WTC11 (cell line): ENCODE measurements around the gene ITPRID2. TPM values are rescaled to one million over a fixed set of nuclear protein-coding genes. Genes with fewer than 3 reads are reported as not detected.

Experiments
- ATAC-seq: fragments of 200-7000 bp; cut with Tn5 transposase; 2 replicates; pipeline ENCODE4 v1.10.0; 2021; ENCODE audit warnings: mild to moderate bottlenecking, moderate library complexity
- CTCF ChIA-PET: fragments of 300-600 bp; sonication (Branson Sonifier 250); formaldehyde crosslinking; loops from one replicate; lab custom pipeline; 2021; ENCODE audit warnings: antibody characterized with exemption; lab: Charles Lee
- POLR2A ChIA-PET: fragments of 350-600 bp; sonication (Branson Sonifier 250); formaldehyde crosslinking; loops from one replicate; lab custom pipeline; 2021; ENCODE audit warnings: antibody characterized with exemption; lab: Charles Lee
- DNase-seq: peaks from one replicate; pipeline ENCODE4 v3.0.0; 2021; ENCODE audit warnings: low spot score
- H3K27ac Mint-ChIP-seq: 2 replicates; pipeline ENCODE4 v1.8.0; 2021; ENCODE audit warnings: mixed read lengths
- H3K27me3 Mint-ChIP-seq: 2 replicates; pipeline ENCODE4 v1.8.0; 2021; ENCODE audit warnings: low read depth, mild to moderate bottlenecking, moderate library complexity, mixed read lengths
- H3K36me3 Mint-ChIP-seq: 2 replicates; pipeline ENCODE4 v1.8.0; 2021; ENCODE audit warnings: mixed read lengths
- H3K4me1 Mint-ChIP-seq: 2 replicates; pipeline ENCODE4 v1.8.0; 2022; ENCODE audit warnings: mixed read lengths
- H3K4me3 Mint-ChIP-seq: 2 replicates; pipeline ENCODE4 v1.8.0; 2021; ENCODE audit warnings: mild to moderate bottlenecking, moderate library complexity, mixed read lengths
- H3K9me3 Mint-ChIP-seq: 2 replicates; pipeline ENCODE4 v1.8.0; 2021; ENCODE audit warnings: mixed read lengths
- CBFB ChIP-seq: sonication (generic); formaldehyde crosslinking; IDR thresholded peaks from 2 replicates; pipeline ENCODE4 v1.8.1; 2022; ENCODE audit warnings: mild to moderate bottlenecking, low read depth, missing genetic modification reagents
- CREB1 ChIP-seq: sonication (generic); formaldehyde crosslinking; IDR thresholded peaks from 2 replicates; pipeline ENCODE4 v1.8.0; 2023; ENCODE audit warnings: mild to moderate bottlenecking, missing genetic modification reagents
- ESRRA ChIP-seq: sonication (generic); formaldehyde crosslinking; IDR thresholded peaks from 2 replicates; pipeline ENCODE4 v1.8.1; 2022; ENCODE audit warnings: mild to moderate bottlenecking, missing genetic modification reagents, borderline replicate concordance
- ETV6 ChIP-seq: sonication (generic); formaldehyde crosslinking; IDR thresholded peaks from 2 replicates; pipeline ENCODE4 v1.8.1; 2022; ENCODE audit warnings: mild to moderate bottlenecking, missing genetic modification reagents
- GABPB1 ChIP-seq: sonication (generic); formaldehyde crosslinking; IDR thresholded peaks from 2 replicates; pipeline ENCODE4 v1.8.1; 2023; ENCODE audit warnings: mild to moderate bottlenecking, missing genetic modification reagents
- GTF2I ChIP-seq: fragments of 250-450 bp; sonication (Bioruptor Pico); conservative IDR thresholded peaks from 2 replicates; pipeline ENCODE4 v1.4.0; 2021; ENCODE audit warnings: mild to moderate bottlenecking
- NFATC4 ChIP-seq: fragments of 250-450 bp; sonication (Bioruptor Pico); IDR thresholded peaks from 2 replicates; pipeline ENCODE4 v1.9.0; 2021; ENCODE audit warnings: mild to moderate bottlenecking
- NR1H2 ChIP-seq: sonication (generic); formaldehyde crosslinking; IDR thresholded peaks from 2 replicates; pipeline ENCODE4 v1.9.0; 2021; ENCODE audit warnings: mild to moderate bottlenecking, moderate library complexity, missing genetic modification reagents
- PRRX2 ChIP-seq: fragments of 250-450 bp; sonication (Bioruptor Pico); IDR thresholded peaks from 2 replicates; pipeline ENCODE4 v1.8.0; 2021; ENCODE audit warnings: mild to moderate bottlenecking
- RELA ChIP-seq: sonication (generic); formaldehyde crosslinking; IDR thresholded peaks from 2 replicates; pipeline ENCODE4 v1.8.1; 2022; ENCODE audit warnings: missing genetic modification reagents, mild to moderate bottlenecking, borderline replicate concordance
- RORB ChIP-seq: fragments of 250-450 bp; sonication (Bioruptor Pico); IDR thresholded peaks from 2 replicates; pipeline ENCODE4 v1.9.0; 2021; ENCODE audit warnings: mild to moderate bottlenecking
- TP53 ChIP-seq: sonication (generic); formaldehyde crosslinking; IDR thresholded peaks from 2 replicates; pipeline ENCODE4 v1.8.1; 2023; ENCODE audit warnings: mild to moderate bottlenecking, missing genetic modification reagents
- ZNF263 ChIP-seq: sonication (generic); formaldehyde crosslinking; IDR thresholded peaks from 2 replicates; pipeline ENCODE4 v1.8.1; 2022; ENCODE audit warnings: low read depth, mild to moderate bottlenecking, moderate library complexity, missing genetic modification reagents
- ZNF671 ChIP-seq: fragments of 250-450 bp; sonication (Bioruptor Pico); IDR thresholded peaks from 2 replicates; pipeline ENCODE4 v1.8.0; 2021; ENCODE audit warnings: mild to moderate bottlenecking
- total RNA-seq: library from RNA; stranded (reverse); gene quantifications from 3 replicates; pipeline ENCODE4 v1.2.3, GENCODE V29; 2021
- TF ChIP-seq, protein P1 (sequence below): fragments of 250-450 bp; sonication (Bioruptor Pico); IDR thresholded peaks from 2 replicates; pipeline ENCODE4 v1.8.0; 2021; ENCODE audit warnings: mild to moderate bottlenecking
- TF ChIP-seq, protein P2 (sequence below): sonication (generic); formaldehyde crosslinking; IDR thresholded peaks from 2 replicates; pipeline ENCODE4 v1.8.1; 2022; ENCODE audit warnings: low read depth, mild to moderate bottlenecking, moderate library complexity, missing genetic modification reagents, borderline replicate concordance
- TF ChIP-seq, protein P3 (sequence below): sonication (generic); formaldehyde crosslinking; IDR thresholded peaks from 2 replicates; pipeline ENCODE4 v1.8.0; 2022; ENCODE audit warnings: mild to moderate bottlenecking, missing genetic modification reagents
- TF ChIP-seq, protein P4 (sequence below): sonication (generic); formaldehyde crosslinking; IDR thresholded peaks from 2 replicates; pipeline ENCODE4 v1.8.1; 2023; ENCODE audit warnings: mild to moderate bottlenecking, moderate library complexity, missing genetic modification reagents
- TF ChIP-seq, protein P5 (sequence below): sonication (generic); formaldehyde crosslinking; IDR thresholded peaks from 2 replicates; pipeline ENCODE4 v1.8.0; 2022; ENCODE audit warnings: mild to moderate bottlenecking, missing genetic modification reagents
- TF ChIP-seq, protein P6 (sequence below): sonication (generic); formaldehyde crosslinking; IDR thresholded peaks from 2 replicates; pipeline ENCODE4 v1.8.1; 2023; ENCODE audit warnings: mild to moderate bottlenecking, missing genetic modification reagents
- TF ChIP-seq, protein P7 (sequence below): fragments of 250-450 bp; sonication (Bioruptor Pico); IDR thresholded peaks from 2 replicates; pipeline ENCODE4 v2.1.2; 2022; ENCODE audit warnings: mild to moderate bottlenecking, moderate library complexity
- TF ChIP-seq, protein P8 (sequence below): sonication (generic); formaldehyde crosslinking; IDR thresholded peaks from 2 replicates; pipeline ENCODE4 v1.8.0; 2022; ENCODE audit warnings: missing genetic modification reagents

Gene ITPRID2
- total RNA-seq, 1 experiment from 2014 or later, result 19.4 TPM

DNA sequence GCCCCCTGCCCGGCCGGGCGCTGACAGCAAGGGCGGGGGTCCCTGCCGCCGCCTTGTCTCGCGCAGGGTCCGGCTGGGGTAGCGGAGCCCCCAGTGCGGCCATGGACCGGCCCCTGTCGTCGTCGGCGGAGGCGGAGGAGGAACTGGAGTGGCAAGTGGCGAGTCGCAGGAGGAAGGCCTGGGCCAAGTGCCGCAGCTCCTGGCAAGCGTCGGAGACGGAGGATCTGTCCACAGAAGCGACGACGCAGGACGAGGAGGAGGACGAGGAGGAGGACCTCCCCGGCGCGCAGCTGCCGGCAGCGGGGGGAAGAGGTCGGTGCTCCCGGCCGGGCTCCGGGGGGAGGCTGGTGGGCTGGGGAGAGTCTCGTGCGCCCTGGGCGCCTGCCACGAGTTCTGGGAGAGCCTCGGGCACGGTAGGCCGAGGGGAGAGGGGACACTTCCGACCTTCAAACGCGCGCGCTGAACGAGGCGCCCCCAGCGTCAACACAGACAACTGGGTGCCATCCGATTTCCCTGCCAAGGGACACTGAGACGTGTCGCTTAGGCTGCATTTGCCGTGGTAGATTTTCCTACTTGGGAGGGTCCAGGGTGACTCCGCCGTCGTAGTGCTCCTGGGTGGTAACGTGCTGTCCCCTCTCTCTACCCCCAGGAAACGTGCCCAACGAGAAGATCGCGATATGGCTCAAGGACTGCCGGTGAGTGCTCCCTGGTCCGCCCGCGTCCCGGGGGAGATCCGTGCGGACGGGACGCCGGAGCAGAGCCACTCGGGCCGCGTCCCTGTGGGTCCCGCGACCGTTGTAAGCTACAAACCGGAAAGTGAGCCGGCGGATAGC lies 652 bp downstream of the ITPRID2 start (continued):
- TF ChIP-seq TP53 (CRISPR knock-in tag) (no peak; the same call in 1 of the 2 replicates), NFATC4 (CRISPR knock-in tag) (no peak), ESRRA (CRISPR knock-in tag) (no peak)

DNA sequence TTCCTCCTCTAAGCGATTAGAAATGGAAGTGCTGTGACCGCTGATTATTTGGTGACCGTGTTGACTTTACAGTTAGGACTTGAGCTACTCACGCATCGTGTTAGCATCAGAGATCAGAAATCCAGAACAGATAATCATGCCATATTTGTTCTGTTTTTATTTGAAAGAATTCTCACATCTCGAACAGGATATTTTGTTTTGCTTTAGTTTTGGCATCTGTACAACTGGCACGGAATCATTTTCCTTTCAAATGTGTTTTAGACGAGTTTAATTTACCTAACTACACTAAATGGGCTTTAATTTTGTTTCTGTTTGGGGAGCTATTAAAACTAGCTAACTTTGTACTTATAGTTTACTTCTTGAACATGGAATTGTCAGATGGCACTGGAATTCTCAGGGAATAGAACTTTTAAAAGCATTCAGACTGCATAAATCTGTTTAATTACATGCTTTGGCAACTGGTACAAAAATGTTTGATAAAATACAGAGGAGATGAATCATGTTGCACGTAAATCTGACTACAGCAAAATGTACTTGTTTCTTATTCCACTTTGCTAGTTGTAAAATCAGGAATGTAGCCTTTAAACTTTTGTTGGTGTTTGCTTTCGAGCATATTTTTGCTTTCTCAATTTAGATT lies 1.4 kb downstream of the ITPRID2 start:
- H3K9me3 Mint-ChIP-seq, result no peaks in the 10 kb centered on the region
- no peaks in the 10 kb centered on the region for H3K36me3 Mint-ChIP-seq
- DNase-seq (no peak), ATAC-seq (no peak)
- TF ChIP-seq, protein P1, sequence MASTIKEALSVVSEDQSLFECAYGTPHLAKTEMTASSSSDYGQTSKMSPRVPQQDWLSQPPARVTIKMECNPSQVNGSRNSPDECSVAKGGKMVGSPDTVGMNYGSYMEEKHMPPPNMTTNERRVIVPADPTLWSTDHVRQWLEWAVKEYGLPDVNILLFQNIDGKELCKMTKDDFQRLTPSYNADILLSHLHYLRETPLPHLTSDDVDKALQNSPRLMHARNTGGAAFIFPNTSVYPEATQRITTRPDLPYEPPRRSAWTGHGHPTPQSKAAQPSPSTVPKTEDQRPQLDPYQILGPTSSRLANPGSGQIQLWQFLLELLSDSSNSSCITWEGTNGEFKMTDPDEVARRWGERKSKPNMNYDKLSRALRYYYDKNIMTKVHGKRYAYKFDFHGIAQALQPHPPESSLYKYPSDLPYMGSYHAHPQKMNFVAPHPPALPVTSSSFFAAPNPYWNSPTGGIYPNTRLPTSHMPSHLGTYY (CRISPR knock-in tag), result no peak
- TF ChIP-seq ZNF671 (CRISPR knock-in tag) (no peak), CBFB (CRISPR knock-in tag) (no peak), CREB1 (CRISPR knock-in tag) (no peak), GTF2I (no peak), GABPB1 (CRISPR knock-in tag) (no peak), RORB (no peak), ETV6 (CRISPR knock-in tag) (no peak), PRRX2 (CRISPR knock-in tag) (no peak), RELA (CRISPR knock-in tag) (no peak), ZNF263 (CRISPR knock-in tag) (no peak), ESRRA (CRISPR knock-in tag) (no peak), NR1H2 (no peak)
- TF ChIP-seq, protein P2, sequence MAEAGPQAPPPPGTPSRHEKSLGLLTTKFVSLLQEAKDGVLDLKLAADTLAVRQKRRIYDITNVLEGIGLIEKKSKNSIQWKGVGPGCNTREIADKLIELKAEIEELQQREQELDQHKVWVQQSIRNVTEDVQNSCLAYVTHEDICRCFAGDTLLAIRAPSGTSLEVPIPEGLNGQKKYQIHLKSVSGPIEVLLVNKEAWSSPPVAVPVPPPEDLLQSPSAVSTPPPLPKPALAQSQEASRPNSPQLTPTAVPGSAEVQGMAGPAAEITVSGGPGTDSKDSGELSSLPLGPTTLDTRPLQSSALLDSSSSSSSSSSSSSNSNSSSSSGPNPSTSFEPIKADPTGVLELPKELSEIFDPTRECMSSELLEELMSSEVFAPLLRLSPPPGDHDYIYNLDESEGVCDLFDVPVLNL (CRISPR knock-in tag), result no peak
- TF ChIP-seq, protein P3, sequence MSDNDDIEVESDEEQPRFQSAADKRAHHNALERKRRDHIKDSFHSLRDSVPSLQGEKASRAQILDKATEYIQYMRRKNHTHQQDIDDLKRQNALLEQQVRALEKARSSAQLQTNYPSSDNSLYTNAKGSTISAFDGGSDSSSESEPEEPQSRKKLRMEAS (CRISPR knock-in tag), result no peak
- TF ChIP-seq, protein P4, sequence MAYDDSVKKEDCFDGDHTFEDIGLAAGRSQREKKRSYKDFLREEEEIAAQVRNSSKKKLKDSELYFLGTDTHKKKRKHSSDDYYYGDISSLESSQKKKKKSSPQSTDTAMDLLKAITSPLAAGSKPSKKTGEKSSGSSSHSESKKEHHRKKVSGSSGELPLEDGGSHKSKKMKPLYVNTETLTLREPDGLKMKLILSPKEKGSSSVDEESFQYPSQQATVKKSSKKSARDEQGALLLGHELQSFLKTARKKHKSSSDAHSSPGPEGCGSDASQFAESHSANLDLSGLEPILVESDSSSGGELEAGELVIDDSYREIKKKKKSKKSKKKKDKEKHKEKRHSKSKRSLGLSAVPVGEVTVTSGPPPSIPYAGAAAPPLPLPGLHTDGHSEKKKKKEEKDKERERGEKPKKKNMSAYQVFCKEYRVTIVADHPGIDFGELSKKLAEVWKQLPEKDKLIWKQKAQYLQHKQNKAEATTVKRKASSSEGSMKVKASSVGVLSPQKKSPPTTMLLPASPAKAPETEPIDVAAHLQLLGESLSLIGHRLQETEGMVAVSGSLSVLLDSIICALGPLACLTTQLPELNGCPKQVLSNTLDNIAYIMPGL (CRISPR knock-in tag), result no peak
- TF ChIP-seq, protein P5, sequence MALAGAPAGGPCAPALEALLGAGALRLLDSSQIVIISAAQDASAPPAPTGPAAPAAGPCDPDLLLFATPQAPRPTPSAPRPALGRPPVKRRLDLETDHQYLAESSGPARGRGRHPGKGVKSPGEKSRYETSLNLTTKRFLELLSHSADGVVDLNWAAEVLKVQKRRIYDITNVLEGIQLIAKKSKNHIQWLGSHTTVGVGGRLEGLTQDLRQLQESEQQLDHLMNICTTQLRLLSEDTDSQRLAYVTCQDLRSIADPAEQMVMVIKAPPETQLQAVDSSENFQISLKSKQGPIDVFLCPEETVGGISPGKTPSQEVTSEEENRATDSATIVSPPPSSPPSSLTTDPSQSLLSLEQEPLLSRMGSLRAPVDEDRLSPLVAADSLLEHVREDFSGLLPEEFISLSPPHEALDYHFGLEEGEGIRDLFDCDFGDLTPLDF (CRISPR knock-in tag), result no peak
- TF ChIP-seq, protein P6, sequence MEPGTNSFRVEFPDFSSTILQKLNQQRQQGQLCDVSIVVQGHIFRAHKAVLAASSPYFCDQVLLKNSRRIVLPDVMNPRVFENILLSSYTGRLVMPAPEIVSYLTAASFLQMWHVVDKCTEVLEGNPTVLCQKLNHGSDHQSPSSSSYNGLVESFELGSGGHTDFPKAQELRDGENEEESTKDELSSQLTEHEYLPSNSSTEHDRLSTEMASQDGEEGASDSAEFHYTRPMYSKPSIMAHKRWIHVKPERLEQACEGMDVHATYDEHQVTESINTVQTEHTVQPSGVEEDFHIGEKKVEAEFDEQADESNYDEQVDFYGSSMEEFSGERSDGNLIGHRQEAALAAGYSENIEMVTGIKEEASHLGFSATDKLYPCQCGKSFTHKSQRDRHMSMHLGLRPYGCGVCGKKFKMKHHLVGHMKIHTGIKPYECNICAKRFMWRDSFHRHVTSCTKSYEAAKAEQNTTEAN, result no peak
- TF ChIP-seq, protein P7, sequence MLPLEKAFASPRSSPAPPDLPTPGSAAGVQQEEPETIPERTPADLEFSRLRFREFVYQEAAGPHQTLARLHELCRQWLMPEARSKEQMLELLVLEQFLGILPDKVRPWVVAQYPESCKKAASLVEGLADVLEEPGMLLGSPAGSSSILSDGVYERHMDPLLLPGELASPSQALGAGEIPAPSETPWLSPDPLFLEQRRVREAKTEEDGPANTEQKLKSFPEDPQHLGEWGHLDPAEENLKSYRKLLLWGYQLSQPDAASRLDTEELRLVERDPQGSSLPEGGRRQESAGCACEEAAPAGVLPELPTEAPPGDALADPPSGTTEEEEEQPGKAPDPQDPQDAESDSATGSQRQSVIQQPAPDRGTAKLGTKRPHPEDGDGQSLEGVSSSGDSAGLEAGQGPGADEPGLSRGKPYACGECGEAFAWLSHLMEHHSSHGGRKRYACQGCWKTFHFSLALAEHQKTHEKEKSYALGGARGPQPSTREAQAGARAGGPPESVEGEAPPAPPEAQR, result no peak
- TF ChIP-seq, protein P8, sequence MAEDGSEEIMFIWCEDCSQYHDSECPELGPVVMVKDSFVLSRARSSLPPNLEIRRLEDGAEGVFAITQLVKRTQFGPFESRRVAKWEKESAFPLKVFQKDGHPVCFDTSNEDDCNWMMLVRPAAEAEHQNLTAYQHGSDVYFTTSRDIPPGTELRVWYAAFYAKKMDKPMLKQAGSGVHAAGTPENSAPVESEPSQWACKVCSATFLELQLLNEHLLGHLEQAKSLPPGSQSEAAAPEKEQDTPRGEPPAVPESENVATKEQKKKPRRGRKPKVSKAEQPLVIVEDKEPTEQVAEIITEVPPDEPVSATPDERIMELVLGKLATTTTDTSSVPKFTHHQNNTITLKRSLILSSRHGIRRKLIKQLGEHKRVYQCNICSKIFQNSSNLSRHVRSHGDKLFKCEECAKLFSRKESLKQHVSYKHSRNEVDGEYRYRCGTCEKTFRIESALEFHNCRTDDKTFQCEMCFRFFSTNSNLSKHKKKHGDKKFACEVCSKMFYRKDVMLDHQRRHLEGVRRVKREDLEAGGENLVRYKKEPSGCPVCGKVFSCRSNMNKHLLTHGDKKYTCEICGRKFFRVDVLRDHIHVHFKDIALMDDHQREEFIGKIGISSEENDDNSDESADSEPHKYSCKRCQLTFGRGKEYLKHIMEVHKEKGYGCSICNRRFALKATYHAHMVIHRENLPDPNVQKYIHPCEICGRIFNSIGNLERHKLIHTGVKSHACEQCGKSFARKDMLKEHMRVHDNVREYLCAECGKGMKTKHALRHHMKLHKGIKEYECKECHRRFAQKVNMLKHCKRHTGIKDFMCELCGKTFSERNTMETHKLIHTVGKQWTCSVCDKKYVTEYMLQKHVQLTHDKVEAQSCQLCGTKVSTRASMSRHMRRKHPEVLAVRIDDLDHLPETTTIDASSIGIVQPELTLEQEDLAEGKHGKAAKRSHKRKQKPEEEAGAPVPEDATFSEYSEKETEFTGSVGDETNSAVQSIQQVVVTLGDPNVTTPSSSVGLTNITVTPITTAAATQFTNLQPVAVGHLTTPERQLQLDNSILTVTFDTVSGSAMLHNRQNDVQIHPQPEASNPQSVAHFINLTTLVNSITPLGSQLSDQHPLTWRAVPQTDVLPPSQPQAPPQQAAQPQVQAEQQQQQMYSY (CRISPR knock-in tag), result no peak
- H3K27ac Mint-ChIP-seq, result peak overlapping the region; percentile 92; the same call in 1 of the 2 replicates
- H3K4me1 Mint-ChIP-seq, result peaks cover 22% of the 10 kb centered on the region
- POLR2A ChIA-PET, result no interaction called here
- peaks cover 9% of the 10 kb centered on the region for H3K27me3 Mint-ChIP-seq
- CTCF ChIA-PET, result interaction anchor here (0.5 to 1.3 kb wide), 6 partner anchors 22 to 160 kb away, joined by 3 read pairs; no protein-coding TSS in a partner anchor
- peak overlapping the region; percentile 95 for H3K4me3 Mint-ChIP-seq
